Natural killer cell (primary cell): ENCODE results near the gene MEPE. TPM values are rescaled to one million over a fixed set of nuclear protein-coding genes. Genes with fewer than 3 reads are reported as not detected.

Experiments
- ATAC-seq, 3 donors: fragments of 150-1000 bp in 2 of 3; fragments of 200-7000 bp in 1 of 3; cut with Tn5 transposase; 1 replicate in 1 of 3; 2 replicates in 2 of 3; pipeline ENCODE4 v1.10.0; 2021; ENCODE audit warnings: mild to moderate bottlenecking in 2 of 3, moderate library complexity in 2 of 3
- DNase-seq, 2 donors: peaks; one replicate each; pipeline versions ENCODE4 v3.0.0 to v3.0.0-alpha.2; 2013 to 2021; ENCODE audit warnings: mixed read lengths in 1 of 2
- H3K27ac ChIP-seq: one replicate; pipeline ENCODE4 v1.5.1; 2013; ENCODE audit warnings: mild to moderate bottlenecking, low read length
- H3K27me3 ChIP-seq: one replicate; pipeline ENCODE4 v1.6.1; 2013; ENCODE audit warnings: low read length; ENCODE audit not compliant: control insufficient read depth, insufficient read depth
- H3K36me3 ChIP-seq: one replicate; pipeline ENCODE4 v1.6.1; 2013; ENCODE audit warnings: low read length; ENCODE audit not compliant: control insufficient read depth, insufficient read depth
- H3K4me1 ChIP-seq: one replicate; pipeline ENCODE4 v1.6.1; 2013; ENCODE audit warnings: low read length; ENCODE audit not compliant: control insufficient read depth, insufficient read depth
- H3K4me3 ChIP-seq: one replicate; pipeline ENCODE4 v1.5.1; 2013; ENCODE audit warnings: low read length
- H3K9me3 ChIP-seq: one replicate; pipeline ENCODE4 v1.6.1; 2013; ENCODE audit warnings: low read length; ENCODE audit not compliant: control insufficient read depth, insufficient read depth
- H3K27ac Mint-ChIP-seq, 2 donors: one replicate each; pipeline ENCODE4 v1.8.0; 2022; ENCODE audit warnings: mild to moderate bottlenecking in 2 of 2, mixed read lengths in 2 of 2, moderate library complexity in 1 of 2
- H3K27me3 Mint-ChIP-seq, 2 donors: one replicate each; pipeline ENCODE4 v1.8.0; 2022; ENCODE audit warnings: low read depth in 2 of 2, mixed read lengths in 2 of 2
- H3K36me3 Mint-ChIP-seq: one replicate; pipeline ENCODE4 v1.8.0; 2022; ENCODE audit warnings: mixed read lengths
- H3K4me1 Mint-ChIP-seq, 2 donors: one replicate each; pipeline ENCODE4 v1.8.0; 2022; ENCODE audit warnings: mixed read lengths in 2 of 2
- H3K4me3 Mint-ChIP-seq: one replicate; pipeline ENCODE4 v1.8.0; 2022; ENCODE audit warnings: mild to moderate bottlenecking, moderate library complexity, mixed read lengths
- H3K9me3 Mint-ChIP-seq, 2 donors: one replicate each; pipeline ENCODE4 v1.8.0; 2022; ENCODE audit warnings: mixed read lengths in 2 of 2
- WGBS: methylation state at CpG from one replicate; pipeline ENCODE4 v1.1.7; 2013; ENCODE audit warnings: missing lambda C conversion rate; ENCODE audit not compliant: insufficient coverage; 5-methylcytosine and 5-hydroxymethylcytosine counted together
- intact Hi-C: fragments of 100-400 bp; cut with micrococcal nuclease; formaldehyde crosslinking; loops from one replicate; pipeline ENCODE4 v1.14.2; 2022
- total RNA-seq, 4 donors: library from RNA; stranded (reverse); fragments of 120-200 nt in 1 of 4; gene quantifications; one replicate each; pipeline versions ENCODE4 v1.2.3 to v1.2.4, GENCODE V29; 2013 to 2022
- TF ChIP-seq, protein P1 (sequence below): fragments of 200-600 bp; IDR thresholded peaks from one replicate; pipeline ENCODE4 v1.8.0; 2022; ENCODE audit warnings: antibody characterized with exemption

MEPE gene
- total RNA-seq, 3 donors from 2014 or later (not counting 1 experiment from before 2014, with no cell fraction given), result not detected

DNA sequence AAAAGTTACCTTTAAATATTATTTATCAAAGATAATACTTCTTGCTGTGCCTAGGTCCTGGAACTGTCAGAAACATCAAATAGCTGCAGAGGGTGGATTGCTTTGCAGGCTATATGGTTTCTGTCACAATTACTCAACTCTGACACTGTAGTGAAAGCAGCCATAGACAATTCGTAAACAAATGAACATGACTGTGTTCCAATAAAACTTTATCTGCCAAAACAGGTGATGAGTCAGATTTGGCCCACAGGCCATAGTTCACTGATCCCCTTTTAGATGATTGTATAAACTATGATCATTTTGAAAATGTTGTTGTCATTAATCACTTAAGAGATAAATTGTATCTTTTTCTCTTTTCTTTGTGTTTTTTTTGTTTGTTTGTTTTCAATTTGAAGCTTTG, 8.4 kb upstream of the MEPE start:
- Mint-ChIP-seq H3K4me1 (no peaks in the 10 kb centered on the region), H3K27ac (no peak overlapping the region), H3K36me3 (no peaks in the 10 kb centered on the region), H3K9me3 (no peaks in the 10 kb centered on the region), H3K4me3 (no peak overlapping the region), H3K27me3 (peaks cover 8 to 10% of the 10 kb centered on the region in 2 donors)
- Histone ChIP-seq H3K36me3 (no peaks in the 10 kb centered on the region), H3K9me3 (no peaks in the 10 kb centered on the region), H3K4me3 (no peak overlapping the region), H3K4me1 (no peaks in the 10 kb centered on the region), H3K27me3 (no peaks in the 10 kb centered on the region), H3K27ac (no peak overlapping the region)
- WGBS, result 50% methylated on average over 1 of the region's 1 CpG
- intact Hi-C loops, result no loop called here
- ATAC-seq (no peak), DNase-seq (no peak)
- TF ChIP-seq, protein P1, sequence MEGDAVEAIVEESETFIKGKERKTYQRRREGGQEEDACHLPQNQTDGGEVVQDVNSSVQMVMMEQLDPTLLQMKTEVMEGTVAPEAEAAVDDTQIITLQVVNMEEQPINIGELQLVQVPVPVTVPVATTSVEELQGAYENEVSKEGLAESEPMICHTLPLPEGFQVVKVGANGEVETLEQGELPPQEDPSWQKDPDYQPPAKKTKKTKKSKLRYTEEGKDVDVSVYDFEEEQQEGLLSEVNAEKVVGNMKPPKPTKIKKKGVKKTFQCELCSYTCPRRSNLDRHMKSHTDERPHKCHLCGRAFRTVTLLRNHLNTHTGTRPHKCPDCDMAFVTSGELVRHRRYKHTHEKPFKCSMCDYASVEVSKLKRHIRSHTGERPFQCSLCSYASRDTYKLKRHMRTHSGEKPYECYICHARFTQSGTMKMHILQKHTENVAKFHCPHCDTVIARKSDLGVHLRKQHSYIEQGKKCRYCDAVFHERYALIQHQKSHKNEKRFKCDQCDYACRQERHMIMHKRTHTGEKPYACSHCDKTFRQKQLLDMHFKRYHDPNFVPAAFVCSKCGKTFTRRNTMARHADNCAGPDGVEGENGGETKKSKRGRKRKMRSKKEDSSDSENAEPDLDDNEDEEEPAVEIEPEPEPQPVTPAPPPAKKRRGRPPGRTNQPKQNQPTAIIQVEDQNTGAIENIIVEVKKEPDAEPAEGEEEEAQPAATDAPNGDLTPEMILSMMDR, result no peak

DNA sequence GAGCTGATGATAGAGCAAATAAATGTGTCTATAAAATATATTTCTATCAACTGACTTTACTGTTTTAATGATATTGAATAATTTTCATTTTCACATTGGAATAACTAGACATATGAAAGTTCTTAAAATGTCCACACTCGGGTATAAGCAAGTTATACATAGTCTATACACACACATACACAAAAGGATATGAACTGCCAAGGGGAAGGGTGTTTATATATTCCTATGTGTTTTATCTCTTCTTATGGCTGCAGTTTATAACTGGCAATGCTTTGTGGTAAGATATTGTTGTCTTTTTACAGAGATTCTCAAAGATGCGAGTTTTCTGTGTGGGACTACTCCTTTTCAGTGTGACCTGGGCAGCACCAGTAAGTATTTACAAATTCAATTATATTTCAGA, 1.6 kb downstream of the MEPE start:
- no peaks in the 10 kb centered on the region for H3K36me3 Mint-ChIP-seq
- Histone ChIP-seq H3K4me3 (no peak overlapping the region), H3K27me3 (peaks cover 4% of the 10 kb centered on the region), H3K27ac (no peak overlapping the region), H3K4me1 (no peaks in the 10 kb centered on the region), H3K36me3 (no peaks in the 10 kb centered on the region), H3K9me3 (no peaks in the 10 kb centered on the region)
- no peak for ATAC-seq
- peaks cover 19 to 37% of the 10 kb centered on the region in 2 donors for H3K27me3 Mint-ChIP-seq
- DNase-seq, result no peak
- WGBS, result 96% methylated on average over 1 of the region's 2 CpGs
- H3K4me1 Mint-ChIP-seq, result no peaks in the 10 kb centered on the region
- H3K9me3 Mint-ChIP-seq, result no peaks in the 10 kb centered on the region
- TF ChIP-seq, protein P1, result no peak
- no peak overlapping the region for H3K27ac Mint-ChIP-seq
- no peak overlapping the region for H3K4me3 Mint-ChIP-seq
- intact Hi-C loops, result no loop called here

DNA sequence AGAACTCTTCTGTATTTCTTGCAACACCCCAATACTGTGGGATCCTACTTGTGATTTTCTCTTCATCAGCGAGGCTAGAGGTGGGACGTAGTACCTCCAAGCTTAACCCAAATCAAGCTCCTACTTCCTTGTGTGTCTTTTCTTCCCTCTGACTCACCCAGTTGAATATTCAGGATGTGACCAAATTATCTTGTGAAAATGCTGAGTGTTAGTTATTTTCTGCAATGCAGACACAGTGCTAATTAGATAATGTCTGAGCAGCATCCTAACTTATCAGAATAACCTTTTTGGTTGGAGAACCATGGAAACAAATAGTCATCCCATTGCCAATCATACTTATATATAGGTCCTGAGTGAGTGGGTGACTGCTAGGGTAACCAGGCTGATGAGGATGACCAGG, 2.4 kb downstream of the MEPE start:
- TF ChIP-seq, protein P1, result no peak
- 75% methylated on average over 2 of the region's 2 CpGs for WGBS
- DNase-seq, result no peak
- no peak overlapping the region for H3K27ac Mint-ChIP-seq
- peaks cover 4% of the 10 kb centered on the region for H3K27me3 ChIP-seq
- H3K4me1 ChIP-seq, result no peaks in the 10 kb centered on the region
- no peaks in the 10 kb centered on the region for H3K9me3 ChIP-seq
- no peak overlapping the region for H3K4me3 Mint-ChIP-seq
- H3K36me3 ChIP-seq, result no peaks in the 10 kb centered on the region
- no peak overlapping the region for H3K4me3 ChIP-seq
- no peaks in the 10 kb centered on the region for H3K36me3 Mint-ChIP-seq
- no peaks in the 10 kb centered on the region for H3K9me3 Mint-ChIP-seq
- no peak for ATAC-seq
- H3K4me1 Mint-ChIP-seq, result no peaks in the 10 kb centered on the region
- intact Hi-C loops, result no loop called here
- H3K27ac ChIP-seq, result no peak overlapping the region
- H3K27me3 Mint-ChIP-seq, result peaks cover 16 to 32% of the 10 kb centered on the region in 2 donors

DNA sequence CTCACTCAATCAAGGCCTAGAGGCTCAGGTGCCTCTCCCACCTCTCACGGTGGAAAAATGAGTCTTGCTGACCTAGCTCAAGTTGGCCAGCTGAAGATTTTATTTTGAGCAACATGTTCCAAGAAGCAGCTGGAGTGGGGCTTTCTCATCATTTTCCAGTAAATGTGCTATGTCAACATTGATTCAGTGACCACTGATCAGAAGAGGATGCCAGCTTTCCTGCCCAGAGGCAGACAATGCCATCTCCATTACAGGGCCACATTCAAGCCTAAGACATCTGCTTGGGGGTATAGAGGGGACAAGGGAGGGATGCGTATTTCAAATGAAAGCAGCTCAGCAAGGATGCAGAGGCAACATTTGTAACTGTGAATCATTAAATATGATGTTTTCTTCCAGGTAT, 3.0 kb downstream of the MEPE start:
- intact Hi-C loops, result no loop called here

More for the DNA sequence above, 3.0 kb downstream of the MEPE start:
- no peak overlapping the region for H3K27ac ChIP-seq
- TF ChIP-seq, protein P1, result no peak
- no peaks in the 10 kb centered on the region for H3K4me1 Mint-ChIP-seq
- no peaks in the 10 kb centered on the region for H3K36me3 Mint-ChIP-seq
- H3K9me3 ChIP-seq, result no peaks in the 10 kb centered on the region
- H3K9me3 Mint-ChIP-seq, result no peaks in the 10 kb centered on the region
- H3K27me3 Mint-ChIP-seq, result peaks cover 16 to 32% of the 10 kb centered on the region in 2 donors
- 98% methylated on average over 2 of the region's 2 CpGs for WGBS
- DNase-seq (no peak), ATAC-seq (no peak)
- H3K4me1 ChIP-seq, result no peaks in the 10 kb centered on the region
- H3K27me3 ChIP-seq, result peaks cover 4% of the 10 kb centered on the region
- no peaks in the 10 kb centered on the region for H3K36me3 ChIP-seq
- H3K4me3 ChIP-seq, result no peak overlapping the region
- H3K27ac Mint-ChIP-seq, result no peak overlapping the region
- H3K4me3 Mint-ChIP-seq, result no peak overlapping the region
